GM11168 (cell line): ENCODE measurements around the gene UQCRFS1.
"Not testable (repeated sequence)": the region's sequence is repeated elsewhere in the genome, so short reads cannot be mapped to it uniquely, and the experiment has no call there.

Experiments
- in situ Hi-C: fragments of 300-500 bp; cut with MboI; formaldehyde crosslinking; loops from one replicate; pipeline ENCODE4 v1.12.0; 2022; ENCODE audit warnings: low sequenced_read_pairs; ENCODE audit not compliant: unreplicated experiment

Gene UQCRFS1

DNA sequence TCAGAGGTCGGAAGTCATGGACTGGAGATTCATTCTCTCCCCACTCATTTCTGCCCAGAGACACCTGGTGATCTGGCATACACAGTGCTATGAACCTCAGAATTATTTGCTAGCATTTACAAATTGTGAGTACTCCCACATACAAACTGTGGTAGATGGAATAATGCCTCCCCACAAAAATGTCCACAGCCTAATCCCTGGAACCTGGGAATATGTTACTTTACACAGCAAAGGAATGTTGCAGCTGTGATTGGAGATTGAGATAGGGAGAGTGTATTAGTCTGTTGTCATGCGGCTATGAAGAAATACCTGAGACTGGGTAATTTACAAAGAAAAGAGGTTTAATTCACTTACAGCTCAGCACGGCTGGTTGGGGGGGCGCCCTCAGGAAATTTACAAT is 3.1 kb upstream of the UQCRFS1 start:
- in situ Hi-C loops = no loop called here

DNA sequence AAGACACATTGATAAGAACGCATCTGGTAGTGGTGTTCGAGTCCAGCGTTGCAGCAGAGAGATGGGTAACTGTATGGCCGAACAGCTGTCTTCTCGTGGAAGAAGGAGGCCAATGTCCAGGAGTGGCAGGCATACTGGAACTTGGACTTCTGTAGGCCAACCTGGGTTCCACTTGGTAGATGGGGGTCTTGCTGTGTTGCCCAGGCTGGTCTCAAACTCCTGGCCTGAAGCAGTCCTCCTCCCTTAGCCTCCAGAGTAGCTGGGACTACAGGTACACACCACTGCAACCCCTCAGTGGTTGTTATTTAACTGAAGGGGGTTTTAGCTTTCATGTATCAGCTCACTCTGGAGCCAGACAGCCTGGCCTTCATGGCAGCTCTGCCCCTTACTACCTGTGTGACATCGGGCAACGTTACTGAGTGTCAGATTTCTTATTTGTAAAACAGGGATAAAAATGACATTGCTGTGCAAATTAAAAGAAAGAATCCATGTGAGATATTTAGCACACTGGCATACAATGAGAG is 2.4 kb upstream of the UQCRFS1 start:
- in situ Hi-C loops = no loop called here

DNA sequence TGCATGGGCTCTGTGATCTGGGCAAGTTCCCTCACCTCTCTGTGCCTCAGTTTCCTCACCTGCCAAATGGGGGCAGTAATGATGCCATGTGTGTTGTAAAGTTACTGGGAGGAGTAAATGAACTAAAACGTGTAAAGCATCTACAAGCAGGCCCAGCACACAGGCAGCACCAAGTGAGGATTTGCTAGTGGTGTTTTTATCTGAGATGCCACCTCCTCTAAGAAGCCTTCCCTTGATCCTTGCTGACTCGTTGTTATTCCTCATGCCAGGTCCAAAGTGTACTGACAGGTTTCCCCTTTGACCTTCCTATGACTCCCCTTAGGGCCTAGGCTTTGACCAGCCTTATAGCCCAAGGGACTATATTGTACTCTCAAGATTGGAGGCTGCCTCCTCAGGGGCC is 1.5 kb upstream of the UQCRFS1 start:
- in situ Hi-C loops = no loop called here

DNA sequence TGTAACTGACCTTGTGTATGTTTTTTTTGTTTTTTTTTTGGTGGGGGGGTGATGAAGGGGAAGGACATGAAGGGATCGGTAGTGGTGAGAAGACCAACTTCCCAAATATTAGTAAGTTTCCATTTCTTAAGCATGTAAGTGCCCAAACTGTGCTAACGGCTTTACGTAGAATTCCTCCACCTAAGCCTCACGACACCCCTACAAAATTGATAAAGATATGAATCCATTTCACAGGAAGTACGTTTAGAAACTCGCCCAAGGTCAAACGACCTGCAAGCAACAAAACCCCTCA is 649 bp downstream of the UQCRFS1 start:
- in situ Hi-C loops = no loop called here

DNA sequence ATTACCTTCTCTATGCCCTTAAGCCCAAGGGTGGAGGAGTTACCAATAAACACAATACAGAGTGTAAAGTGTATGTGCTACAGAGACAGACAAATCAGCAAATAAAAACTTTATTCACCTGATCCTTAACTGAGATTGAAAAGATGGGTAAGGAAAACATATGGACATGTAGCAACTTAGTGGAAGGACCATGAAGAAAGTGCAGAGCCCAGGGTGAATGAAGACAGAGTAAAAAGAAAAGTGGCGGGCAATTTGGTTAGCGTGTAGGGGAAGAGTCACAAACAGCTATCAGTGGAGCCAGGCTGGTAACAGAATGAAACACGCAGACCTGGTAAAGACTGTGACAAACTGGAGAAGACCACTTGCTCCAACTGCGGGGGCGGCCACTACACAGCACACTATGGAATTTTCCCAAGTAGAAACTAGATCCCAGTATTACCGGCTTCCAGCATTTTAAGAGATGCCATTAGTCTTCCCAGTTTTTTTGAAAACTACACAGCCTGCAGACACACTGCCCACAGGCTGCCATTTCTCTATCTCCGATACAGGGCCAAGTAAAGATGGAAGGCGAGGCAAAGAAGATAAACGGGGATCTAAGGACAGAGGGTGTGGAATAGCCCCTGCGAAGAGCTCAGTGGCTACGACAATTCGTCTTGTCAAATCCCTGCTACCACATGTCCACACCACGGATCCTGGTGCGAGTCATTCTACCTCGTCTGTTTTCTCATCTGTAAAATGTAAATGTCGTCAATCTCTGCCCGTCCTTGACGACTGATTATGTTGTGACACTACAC is 1.2 kb downstream of the UQCRFS1 start:
- in situ Hi-C loops = no loop called here

DNA sequence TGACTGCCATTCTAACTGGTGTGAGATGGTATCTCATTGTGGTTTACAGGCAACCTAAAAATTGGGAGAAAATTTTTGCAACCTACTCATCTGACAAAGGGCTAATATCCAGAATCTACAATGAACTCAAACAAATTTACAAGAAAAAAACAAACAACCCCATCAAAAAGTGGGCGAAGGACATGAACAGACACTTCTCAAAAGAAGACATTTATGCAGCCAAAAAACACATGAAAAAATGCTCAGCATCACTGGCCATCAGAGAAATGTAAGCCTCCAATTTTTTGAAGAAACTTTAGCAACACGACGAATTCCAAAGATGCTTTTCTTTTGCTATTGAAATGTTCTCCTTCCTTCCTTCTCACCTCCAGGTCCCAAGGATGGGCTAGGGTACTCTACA is 1.9 kb downstream of the UQCRFS1 start:
- in situ Hi-C loops = not testable (repeated sequence)

DNA sequence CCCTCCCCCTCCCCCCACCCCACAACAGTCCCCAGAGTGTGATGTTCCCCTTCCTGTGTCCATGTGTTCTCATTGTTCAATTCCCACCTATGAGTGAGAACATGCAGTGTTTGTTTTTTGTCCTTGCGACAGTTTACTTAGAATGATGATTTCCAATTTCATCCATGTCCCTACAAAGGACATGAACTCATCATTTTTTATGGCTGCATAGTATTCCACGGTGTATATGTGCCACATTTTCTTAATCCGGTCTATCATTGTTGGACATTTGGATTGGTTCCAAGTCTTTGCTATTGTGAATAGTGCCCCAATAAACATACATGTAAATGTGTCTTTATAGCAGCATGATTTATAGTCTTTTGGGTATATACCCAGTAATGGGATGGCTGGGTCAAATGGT is 2.4 kb downstream of the UQCRFS1 start:
- in situ Hi-C loops = not testable (repeated sequence)

DNA sequence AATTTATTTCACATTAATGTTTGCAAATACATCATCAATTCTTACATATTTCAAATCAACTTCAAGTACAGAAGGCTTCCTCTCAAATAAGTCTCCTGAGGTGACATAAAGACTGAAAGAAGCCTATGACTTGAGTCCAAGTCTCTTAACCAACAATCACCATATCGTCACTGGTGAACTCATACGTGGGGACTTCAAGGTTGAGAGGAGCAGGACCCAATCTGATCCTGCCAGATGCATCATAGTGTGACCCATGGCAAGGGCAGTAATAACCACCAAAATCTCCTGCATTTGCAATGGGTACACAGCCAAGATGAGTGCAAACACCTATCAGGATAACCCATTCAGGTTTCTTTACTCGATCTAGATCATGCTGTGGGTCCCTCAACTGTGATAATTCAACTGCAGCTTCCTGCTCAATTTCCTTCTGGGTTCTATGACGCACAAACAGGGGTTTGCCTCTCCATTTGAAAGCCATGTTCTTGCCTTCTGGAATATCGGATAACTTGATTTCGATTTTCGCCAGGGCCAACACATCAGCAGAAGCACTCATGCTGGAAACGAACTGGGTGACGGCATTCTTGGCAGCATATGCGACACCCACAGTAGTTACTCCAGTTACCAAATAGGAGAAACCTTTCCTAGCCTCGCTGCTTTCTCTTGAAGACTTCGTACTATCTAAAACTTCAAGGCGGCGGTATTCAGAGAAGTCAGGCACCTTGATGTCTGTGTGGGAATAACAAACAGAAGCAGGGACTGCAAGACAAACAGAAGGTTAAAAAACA is 5.4 kb downstream of the UQCRFS1 start:
- in situ Hi-C loops = not testable (repeated sequence)

DNA sequence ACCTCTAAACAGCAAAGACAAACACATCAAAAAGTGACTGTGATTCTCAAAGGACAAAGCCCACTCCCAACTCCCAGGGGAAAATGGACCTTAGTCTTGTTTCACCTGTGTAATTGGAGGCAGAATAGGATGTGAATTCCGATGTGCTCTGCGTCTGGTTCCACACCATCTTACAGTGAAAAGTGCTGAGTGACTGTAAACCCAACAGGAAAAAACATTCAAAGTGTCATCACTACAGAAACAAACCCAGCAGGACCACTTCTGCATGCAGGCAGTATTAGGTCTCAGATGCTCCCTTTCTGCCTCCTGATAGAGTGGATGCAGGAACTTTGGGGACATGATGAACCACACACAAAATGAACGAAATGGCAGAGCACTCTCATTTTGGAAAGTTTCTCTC is 6.5 kb downstream of the UQCRFS1 start:
- in situ Hi-C loops = no loop called here

DNA sequence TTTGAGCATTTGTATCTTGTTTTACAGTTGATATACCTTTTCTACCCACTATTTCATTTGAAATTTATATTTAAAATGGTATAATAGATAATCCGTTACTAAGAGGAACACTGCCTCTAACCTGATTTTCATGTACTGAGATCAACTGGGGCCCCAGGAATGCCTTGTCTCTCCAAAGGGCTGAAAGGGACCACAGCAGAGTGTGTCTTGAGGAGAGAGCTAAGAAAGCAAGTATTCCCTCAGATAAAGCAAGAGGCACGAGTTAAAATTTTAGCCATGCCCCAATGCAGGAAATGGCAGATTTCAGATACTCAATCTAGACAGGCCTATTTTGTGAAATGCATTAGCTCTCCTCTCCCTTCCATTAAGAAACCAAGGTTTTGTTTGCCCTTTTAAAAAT is 10.7 kb downstream of the UQCRFS1 start:
- in situ Hi-C loops = no loop called here

DNA sequence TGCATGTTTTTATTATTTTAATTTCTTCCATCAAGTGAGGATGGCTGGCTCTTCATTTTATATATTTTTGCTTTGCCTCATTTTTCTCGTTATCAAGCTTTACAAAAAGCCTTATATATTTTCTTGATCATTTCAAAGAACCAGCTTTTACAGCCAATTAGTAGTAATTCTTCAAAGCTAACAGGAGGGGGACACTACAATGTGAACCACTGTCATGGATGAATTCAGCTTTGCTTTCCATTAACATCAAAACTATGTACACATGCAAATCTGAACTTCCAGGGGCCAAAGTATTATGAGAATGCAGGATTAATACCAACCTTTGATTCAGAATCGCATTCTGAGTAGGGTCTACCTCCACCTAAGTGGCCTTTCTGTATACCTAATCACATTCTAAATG is 11.1 kb downstream of the UQCRFS1 start:
- in situ Hi-C loops = no loop called here

DNA sequence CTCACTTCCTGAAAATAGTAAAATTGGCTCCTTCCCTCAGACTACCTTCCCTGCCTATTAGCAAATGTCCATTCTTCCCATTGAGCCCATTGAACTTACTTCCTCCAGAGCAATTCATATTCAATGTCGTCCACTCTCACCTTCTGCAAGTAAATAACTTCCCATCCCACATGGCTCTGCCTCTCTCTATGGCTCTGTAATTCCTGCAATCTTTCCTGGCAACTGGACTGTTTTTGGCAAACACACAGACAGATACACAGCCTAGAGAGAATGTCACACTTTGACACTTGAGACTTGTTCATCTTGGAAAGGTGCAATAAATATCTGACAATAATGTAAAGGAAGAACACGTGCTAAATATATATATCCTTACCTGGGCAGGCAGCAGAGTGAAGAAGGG is 18.3 kb downstream of the UQCRFS1 start:
- in situ Hi-C loops = no loop called here

DNA sequence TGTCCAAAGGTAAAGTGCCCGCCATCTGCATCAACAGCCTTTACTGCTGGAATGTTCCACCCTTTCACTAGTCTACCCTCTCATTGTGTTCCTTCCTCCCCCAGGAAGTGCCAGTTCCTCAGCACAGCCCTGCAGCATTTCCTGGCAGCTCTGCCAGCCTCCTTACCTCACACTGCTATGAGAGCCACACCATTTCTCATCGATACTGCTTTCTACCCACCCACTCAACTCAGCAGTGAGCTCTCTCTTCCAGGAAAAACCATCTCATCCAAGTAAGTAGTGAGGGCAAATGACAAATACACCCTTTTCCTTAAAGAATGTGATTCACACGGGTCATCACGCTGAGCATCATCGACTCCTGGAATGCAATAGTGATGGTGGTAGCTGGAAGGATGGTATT is 19.8 kb downstream of the UQCRFS1 start:
- in situ Hi-C loops = no loop called here

DNA sequence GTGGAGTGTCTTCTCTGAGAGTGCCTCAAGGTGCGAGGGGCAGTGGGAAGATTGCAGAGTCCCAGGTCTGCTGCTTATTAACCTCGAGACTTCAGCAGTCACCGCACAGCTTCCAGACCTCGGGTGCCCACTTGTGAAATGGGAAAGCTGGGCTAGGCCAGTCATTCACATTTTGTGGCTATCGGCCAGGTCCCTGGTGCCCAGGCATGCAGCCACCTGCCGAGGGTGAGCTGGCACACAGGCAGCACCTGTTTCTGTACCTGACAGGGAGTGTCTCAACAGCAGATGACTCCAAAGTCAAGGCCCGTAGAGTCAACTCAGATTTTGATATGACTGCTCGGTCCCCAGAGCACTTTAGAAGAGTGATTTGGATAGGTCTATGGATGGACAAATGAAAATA is 21.9 kb downstream of the UQCRFS1 start:
- in situ Hi-C loops = no loop called here

DNA sequence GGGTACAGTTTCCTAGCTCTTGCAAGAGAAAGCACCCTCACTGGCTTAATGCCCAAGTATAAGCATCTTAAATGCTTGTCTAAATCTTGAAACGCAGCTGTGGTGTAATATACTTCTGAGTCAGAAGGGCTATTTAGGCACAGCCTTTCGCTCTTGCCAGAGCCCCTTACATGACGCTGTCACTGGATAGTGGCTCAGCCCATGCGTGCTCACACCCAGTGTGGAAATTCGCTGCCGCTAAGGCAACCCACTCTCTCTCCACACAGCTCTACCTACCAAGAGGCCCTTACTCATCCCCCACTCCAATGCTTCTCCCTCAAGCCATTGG is 24.0 kb downstream of the UQCRFS1 start:
- in situ Hi-C loops = no loop called here

DNA sequence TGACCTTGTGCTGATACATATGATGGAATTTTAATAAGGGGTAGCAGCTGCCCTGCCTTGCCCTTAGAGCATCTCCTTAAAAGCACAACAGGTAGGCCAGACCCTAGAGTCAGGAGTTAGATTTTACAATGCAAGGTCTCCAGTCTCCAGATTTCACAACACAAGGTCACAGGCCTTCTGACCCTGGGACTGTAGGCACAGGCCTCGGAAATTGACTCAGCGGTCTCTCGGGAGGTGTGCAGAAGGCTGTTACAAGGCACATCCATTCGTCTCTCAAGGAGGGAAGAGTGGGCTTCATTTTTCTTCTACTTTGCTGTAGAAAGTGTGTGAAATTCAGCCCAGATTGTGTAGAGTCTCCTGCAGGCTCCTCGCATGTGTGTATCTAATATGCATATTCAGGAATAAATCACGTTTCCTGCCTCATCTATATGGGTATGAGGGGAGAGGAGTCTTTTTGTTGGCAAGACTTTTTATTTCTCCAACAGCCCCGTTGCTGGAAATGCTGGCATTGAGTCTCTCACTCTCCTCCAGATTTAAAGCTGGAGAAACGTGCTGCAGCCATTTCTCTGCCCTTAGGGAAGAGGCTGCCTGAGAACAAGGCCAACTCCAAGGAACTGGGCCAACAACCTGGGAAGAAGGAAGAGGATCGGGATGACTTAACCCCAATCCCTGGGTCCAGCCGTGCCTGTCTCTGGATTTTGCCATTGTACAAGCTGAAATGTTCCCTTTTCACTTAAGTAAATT is 24.5 kb downstream of the UQCRFS1 start:
- in situ Hi-C loops = no loop called here

DNA sequence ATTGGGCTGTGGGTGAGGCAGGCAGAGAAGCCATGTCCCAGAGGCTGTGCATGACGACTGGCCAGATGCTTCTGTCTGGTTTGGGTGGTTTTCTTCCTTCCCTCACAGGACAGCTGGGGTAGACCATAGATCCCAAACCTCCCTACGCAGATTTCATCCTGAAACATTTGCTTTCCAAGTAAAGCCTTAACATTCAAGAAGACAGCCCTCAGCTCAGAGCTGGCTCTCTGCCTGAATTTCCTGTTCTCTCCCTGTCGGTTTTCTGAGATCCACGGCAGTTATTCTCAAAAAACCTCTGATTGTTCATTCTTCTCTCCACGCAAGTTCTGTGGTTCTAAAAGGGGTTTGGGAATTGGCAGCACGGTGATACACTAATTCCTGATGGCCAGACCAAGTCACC is 25.3 kb downstream of the UQCRFS1 start:
- in situ Hi-C loops = no loop called here

DNA sequence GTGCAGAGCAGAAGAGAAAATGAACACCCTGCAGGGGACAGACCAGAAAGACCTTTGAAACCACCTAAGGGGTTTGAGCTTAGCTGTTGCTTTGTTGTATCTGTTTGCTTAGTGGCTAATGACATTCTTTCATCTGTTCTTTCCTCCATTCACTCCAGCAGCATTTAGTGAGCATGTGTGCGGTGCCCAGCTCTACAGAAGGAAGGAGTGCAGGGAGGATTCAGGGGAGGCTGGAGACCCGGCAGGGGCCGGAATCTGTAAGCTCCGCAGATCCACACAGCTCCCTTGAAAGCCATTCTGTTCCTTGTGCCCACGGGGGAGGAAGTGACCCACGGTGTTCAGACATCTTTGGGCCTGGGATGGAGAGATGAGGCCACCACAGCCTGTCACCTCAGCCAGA is 27.5 kb downstream of the UQCRFS1 start:
- in situ Hi-C loops = no loop called here

DNA sequence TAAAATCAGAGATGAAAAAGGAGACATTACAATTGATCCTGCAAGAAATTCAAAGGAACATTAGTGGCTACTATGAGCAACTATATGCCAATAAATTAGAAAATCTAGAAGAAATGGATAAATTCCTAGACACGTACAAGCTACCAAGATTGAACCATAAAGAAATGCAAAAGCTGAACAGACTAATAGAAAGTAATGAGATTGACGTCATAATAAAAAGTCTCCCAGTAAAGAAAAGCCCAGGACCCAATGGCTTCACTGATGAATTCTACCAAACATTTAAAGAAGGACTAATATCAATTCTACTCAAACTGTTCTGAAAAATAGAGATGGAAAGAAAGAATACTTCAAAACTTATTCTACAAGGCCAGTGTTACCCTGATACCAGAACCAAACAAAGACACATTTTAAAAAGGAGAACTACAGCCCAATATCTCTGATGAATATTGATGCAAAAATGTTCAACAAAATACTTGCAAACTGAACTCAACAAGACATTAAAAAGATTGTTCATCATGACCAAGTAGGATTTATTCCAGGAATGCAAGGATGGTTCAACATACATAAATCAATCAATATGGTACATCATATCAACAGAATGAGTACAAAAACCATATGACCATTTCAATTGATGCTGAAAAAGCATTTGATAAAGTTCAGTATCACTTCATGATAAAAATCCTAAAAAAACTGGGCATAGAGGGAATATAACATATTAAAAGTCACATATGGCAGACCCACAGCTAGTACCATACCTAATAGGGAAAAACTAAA is 35.8 kb downstream of the UQCRFS1 start:
- in situ Hi-C loops = no loop called here

DNA sequence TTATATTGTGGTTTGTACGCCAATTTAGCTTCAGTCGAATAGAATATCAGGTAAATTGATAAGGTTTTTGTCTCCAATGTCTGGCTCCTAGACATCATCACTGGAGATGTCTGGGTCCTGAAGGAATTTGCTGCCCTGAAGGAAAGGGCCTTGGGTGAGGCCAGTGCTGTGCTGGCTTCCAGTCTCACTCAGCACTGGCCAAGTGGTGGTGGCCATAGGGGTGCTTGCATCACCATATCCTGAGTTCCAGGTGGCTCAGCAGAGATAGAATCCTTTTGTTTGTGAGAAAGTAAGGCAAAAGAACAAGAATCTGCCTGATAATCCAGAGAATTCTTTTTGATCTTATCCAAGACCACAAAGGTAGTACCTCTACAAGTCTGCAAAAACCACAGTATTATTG is 39.1 kb downstream of the UQCRFS1 start:
- in situ Hi-C loops = no loop called here

DNA sequence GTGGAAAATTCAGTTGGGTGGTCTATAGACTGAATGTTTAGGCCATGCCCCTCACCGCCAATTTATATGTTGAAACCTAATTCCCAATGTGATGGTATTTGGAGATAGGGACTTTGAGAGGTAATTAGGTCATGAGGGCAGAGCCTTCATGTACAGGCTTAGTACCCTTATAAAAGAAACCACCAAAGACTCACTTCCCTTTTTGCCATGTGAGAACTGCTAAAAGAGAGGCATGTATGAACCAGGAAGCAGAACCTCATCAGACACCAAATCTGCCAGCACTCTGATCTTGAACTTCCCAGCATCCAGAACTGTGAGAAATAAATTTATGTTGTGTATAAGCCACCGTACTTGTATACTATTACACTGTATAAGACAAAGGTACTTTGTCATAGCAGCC is 40.6 kb downstream of the UQCRFS1 start:
- in situ Hi-C loops = no loop called here
